ENCODE measurements around the gene COL8A1. TPM values are rescaled to one million over a fixed set of nuclear protein-coding genes. Genes with fewer than 3 reads are reported as not detected.

The COL8A1 gene
- total RNA-seq, 1 experiment from 2014 or later = 0.07 TPM

GRCh38 chr3:99708207-99708745 is 69.9 kb downstream of the COL8A1 start:
- ChIA-PET RAD21 (ENCODE audit: low non-redundant PET in 1 of 2, low total read pairs in 2 of 2, uncharacterized antibody in 2 of 2, unreplicated experiment in 2 of 2) (no interaction called here), CTCF (no interaction called here), POLR2A (no interaction called here)
- TF ChIP-seq POLR2A (IDR thresholded peaks at IDR 0.05; ENCODE audit: borderline replicate concordance, extremely low read depth, insufficient read depth, insufficient read length) (no peak), CEBPB (IDR thresholded peaks at IDR 0.05; ENCODE audit: low read depth) (no peak), SP1 (IDR thresholded peaks at IDR 0.05; ENCODE audit: low read depth) (no peak), FOSL1 (IDR thresholded peaks at IDR 0.05; ENCODE audit: low read depth) (no peak), JUND (IDR thresholded peaks at IDR 0.05) (no peak), ELF1 (IDR thresholded peaks at IDR 0.05; ENCODE audit: borderline replicate concordance, low read depth) (no peak), SRF (IDR thresholded peaks at IDR 0.05; ENCODE audit: low read depth) (no peak)
- Histone ChIP-seq H3K79me2 (ENCODE audit: insufficient read depth, low read length) (no peaks in the 10 kb centered on the region), H3K4me2 (ENCODE audit: low read length) (no peak overlapping the region), H3K27me3 (ENCODE audit: insufficient read depth, low read length) (peaks cover 43% of the 10 kb centered on the region), H3K9me3 (ENCODE audit: control insufficient read depth in 1 of 2, insufficient read depth in 1 of 2, low read depth in 1 of 2, low read length in 2 of 2) (no peaks in the 10 kb centered on the region), H3K4me1 (ENCODE audit: control insufficient read depth in 1 of 2, insufficient read depth in 2 of 2, low read length in 2 of 2) (no peaks in the 10 kb centered on the region), H3K9me2 (ENCODE audit: insufficient read depth) (no peaks in the 10 kb centered on the region), H3K4me3 (replicated peaks in 1 of 2; ENCODE audit: low read depth in 1 of 2, low read length in 2 of 2) (no peak overlapping the region), H2AFZ (ENCODE audit: low read depth, low read length, poor library complexity, severe bottlenecking) (no peak overlapping the region), H4K20me1 (ENCODE audit: insufficient read depth) (no peaks in the 10 kb centered on the region), H3K27ac (ENCODE audit: low read depth, low read length) (no peak overlapping the region), H3K9ac (ENCODE audit: low read length) (no peak overlapping the region), H3K36me3 (ENCODE audit: control insufficient read depth in 1 of 2, insufficient read depth in 2 of 2, low read length in 2 of 2) (no peaks in the 10 kb centered on the region)
- intact Hi-C loops (cut with micrococcal nuclease) = no loop called here
- BruUV-seq (replicated peaks) = no TSS peak
- ATAC-seq (no peak), DNase-seq (ENCODE audit: low read depth, low spot score) (no peak)

GRCh38 chr3:99709686-99710085 is 71.3 kb downstream of the COL8A1 start:
- H3K4me2 ChIP-seq (ENCODE audit: low read length) = no peak overlapping the region
- POLR2A ChIA-PET = no interaction called here
- no peaks in the 10 kb centered on the region for H3K9me2 ChIP-seq (ENCODE audit: insufficient read depth)
- BruUV-seq (replicated peaks) = no TSS peak
- H3K27me3 ChIP-seq (ENCODE audit: insufficient read depth, low read length) = peaks cover 49% of the 10 kb centered on the region
- H4K20me1 ChIP-seq (ENCODE audit: insufficient read depth) = no peaks in the 10 kb centered on the region
- no peak overlapping the region for H2AFZ ChIP-seq (ENCODE audit: low read depth, low read length, poor library complexity, severe bottlenecking)
- no peak overlapping the region for H3K9ac ChIP-seq (ENCODE audit: low read length)
- H3K79me2 ChIP-seq (ENCODE audit: insufficient read depth, low read length) = no peaks in the 10 kb centered on the region
- RAD21 ChIA-PET (ENCODE audit: low non-redundant PET in 1 of 2, low total read pairs in 2 of 2, uncharacterized antibody in 2 of 2, unreplicated experiment in 2 of 2) = no interaction called here
- intact Hi-C loops (cut with micrococcal nuclease) = loop anchor here (5.0 kb wide), 1 partner anchor 267 kb away; no protein-coding TSS in a partner anchor
- DNase-seq (ENCODE audit: low read depth, low spot score) (no peak), ATAC-seq (no peak)
- no peaks in the 10 kb centered on the region for H3K9me3 ChIP-seq (ENCODE audit: control insufficient read depth in 1 of 2, insufficient read depth in 1 of 2, low read depth in 1 of 2, low read length in 2 of 2)
- H3K4me3 ChIP-seq (replicated peaks in 1 of 2; ENCODE audit: low read depth in 1 of 2, low read length in 2 of 2) = no peak overlapping the region
- no peaks in the 10 kb centered on the region for H3K4me1 ChIP-seq (ENCODE audit: control insufficient read depth in 1 of 2, insufficient read depth in 2 of 2, low read length in 2 of 2)
- H3K27ac ChIP-seq (ENCODE audit: low read depth, low read length) = no peak overlapping the region
- CTCF ChIA-PET = no interaction called here
- H3K36me3 ChIP-seq (ENCODE audit: control insufficient read depth in 1 of 2, insufficient read depth in 2 of 2, low read length in 2 of 2) = no peaks in the 10 kb centered on the region
- TF ChIP-seq POLR2A (IDR thresholded peaks at IDR 0.05; ENCODE audit: borderline replicate concordance, extremely low read depth, insufficient read depth, insufficient read length) (no peak), SIN3A (IDR thresholded peaks at IDR 0.05; ENCODE audit: low read depth) (no peak), CBX3 (IDR thresholded peaks at IDR 0.05; ENCODE audit: low read depth) (no peak), EZH2phosphoT487 (IDR thresholded peaks at IDR 0.05; ENCODE audit: borderline replicate concordance) (no peak), YY1 (IDR thresholded peaks at IDR 0.05; ENCODE audit: extremely low read depth, insufficient replicate concordance, low read depth, low read length) (no peak), TCF7L2 (IDR thresholded peaks at IDR 0.05; ENCODE audit: borderline replicate concordance, extremely low read depth, insufficient read depth, insufficient read length) (no peak), EZH2 (IDR thresholded peaks at IDR 0.05) (no peak), ZNF274 (IDR thresholded peaks at IDR 0.05; ENCODE audit: low read depth, low read length) (no peak), ELF1 (IDR thresholded peaks at IDR 0.05; ENCODE audit: borderline replicate concordance, low read depth) (no peak), JUND (IDR thresholded peaks at IDR 0.05) (no peak), REST (IDR thresholded peaks at IDR 0.05; ENCODE audit: low read depth) (no peak), ZBTB33 (IDR thresholded peaks at IDR 0.05; ENCODE audit: extremely low read depth, insufficient replicate concordance, low read length) (no peak)

Data from HCT116 (cell line).